ENCODE results near the gene EAPP. TPM values are rescaled to one million over a fixed set of nuclear protein-coding genes. Genes with fewer than 3 reads are reported as not detected.
"Not testable (repeated sequence)": the region's sequence is repeated elsewhere in the genome, so short reads cannot be mapped to it uniquely, and the experiment has no call there.

The EAPP gene
- total RNA-seq, 1 experiment from 2014 or later: 35.0 TPM

DNA sequence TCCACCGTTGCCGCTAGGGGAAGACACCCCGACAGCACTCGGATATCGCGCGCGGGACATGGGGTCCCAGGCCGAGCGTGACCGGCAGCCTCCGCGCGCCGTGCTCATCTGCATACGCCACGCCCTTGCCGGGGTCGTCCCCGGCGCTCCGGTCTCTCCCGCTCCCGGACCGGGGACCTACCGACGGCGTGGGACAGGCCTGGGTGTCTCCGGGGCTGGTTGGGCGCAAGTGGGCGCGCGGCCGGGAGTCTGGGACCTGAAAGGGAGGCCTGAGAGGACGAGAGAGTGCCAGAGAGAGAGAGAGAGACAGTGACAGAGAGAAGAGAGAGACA, 17.0 kb upstream of the EAPP start:
- H3K56ac ChIP-seq (ENCODE audit: insufficient read length, low read depth, low read length); H3K18ac ChIP-seq (ENCODE audit: insufficient read length, low read depth, low read length); H4K91ac ChIP-seq (ENCODE audit: insufficient read length, low read depth, low read length); H3T11ph ChIP-seq (ENCODE audit: low read length); H3K79me2 ChIP-seq (ENCODE audit: insufficient read depth, low read length); H2BK20ac ChIP-seq (ENCODE audit: low read depth, low read length, poor library complexity, severe bottlenecking); H3K27ac Mint-ChIP-seq; H3K9me3 ChIP-seq (ENCODE audit: control insufficient read depth, low read depth, low read length); H3K23me2 ChIP-seq (ENCODE audit: insufficient read length, low read depth, low read length, poor library complexity, severe bottlenecking); H4K8ac ChIP-seq (replicated peaks; ENCODE audit: insufficient read length, low read depth, low read length); H2BK15ac ChIP-seq (ENCODE audit: low read depth, low read length); H2BK12ac ChIP-seq (ENCODE audit: insufficient read length, low read depth, low read length); H4K5ac ChIP-seq (ENCODE audit: insufficient read length, low read depth, low read length); H2AK5ac ChIP-seq (ENCODE audit: insufficient read length, low read length); H3K23ac ChIP-seq (ENCODE audit: insufficient read length, low read depth, low read length); H2BK5ac ChIP-seq (ENCODE audit: insufficient read length, low read length); H2BK120ac ChIP-seq (ENCODE audit: low read depth, low read length, poor library complexity, severe bottlenecking); DNase-seq; H3K14ac ChIP-seq (ENCODE audit: insufficient read depth, low read length); H3K36me3 Mint-ChIP-seq (ENCODE audit: insufficient read depth in 1 of 3, low read depth in 3 of 3); H3K9ac ChIP-seq (ENCODE audit: extremely low read depth, insufficient read length, low read length); H4K20me1 ChIP-seq (ENCODE audit: control insufficient read depth, insufficient read depth, insufficient read length); H3K27me3 ChIP-seq (ENCODE audit: insufficient read depth, low read length); H3K79me1 ChIP-seq (ENCODE audit: insufficient read depth, low read depth, low read length, poor library complexity, severe bottlenecking); H2AFZ ChIP-seq (ENCODE audit: low read length); H3K4me3 Mint-ChIP-seq; H3K27me3 Mint-ChIP-seq (ENCODE audit: low read depth); H3K9me3 Mint-ChIP-seq; H3K4ac ChIP-seq (ENCODE audit: low read depth, low read length); H3K4me1 ChIP-seq (ENCODE audit: insufficient read depth, low read length); H3K27ac ChIP-seq (ENCODE audit: insufficient read length, low read depth, low read length); H3K4me2 ChIP-seq (ENCODE audit: insufficient read depth, insufficient read length, low read length): not testable (repeated sequence)
- H3K4me1 Mint-ChIP-seq: peaks cover 9 to 10% of the 10 kb centered on the region in 2 experiments
- WGBS (ENCODE audit: extremely low coverage, insufficient read length, low lambda C conversion rate): no CpG with 5 or more reads among the region's 35 CpGs

DNA sequence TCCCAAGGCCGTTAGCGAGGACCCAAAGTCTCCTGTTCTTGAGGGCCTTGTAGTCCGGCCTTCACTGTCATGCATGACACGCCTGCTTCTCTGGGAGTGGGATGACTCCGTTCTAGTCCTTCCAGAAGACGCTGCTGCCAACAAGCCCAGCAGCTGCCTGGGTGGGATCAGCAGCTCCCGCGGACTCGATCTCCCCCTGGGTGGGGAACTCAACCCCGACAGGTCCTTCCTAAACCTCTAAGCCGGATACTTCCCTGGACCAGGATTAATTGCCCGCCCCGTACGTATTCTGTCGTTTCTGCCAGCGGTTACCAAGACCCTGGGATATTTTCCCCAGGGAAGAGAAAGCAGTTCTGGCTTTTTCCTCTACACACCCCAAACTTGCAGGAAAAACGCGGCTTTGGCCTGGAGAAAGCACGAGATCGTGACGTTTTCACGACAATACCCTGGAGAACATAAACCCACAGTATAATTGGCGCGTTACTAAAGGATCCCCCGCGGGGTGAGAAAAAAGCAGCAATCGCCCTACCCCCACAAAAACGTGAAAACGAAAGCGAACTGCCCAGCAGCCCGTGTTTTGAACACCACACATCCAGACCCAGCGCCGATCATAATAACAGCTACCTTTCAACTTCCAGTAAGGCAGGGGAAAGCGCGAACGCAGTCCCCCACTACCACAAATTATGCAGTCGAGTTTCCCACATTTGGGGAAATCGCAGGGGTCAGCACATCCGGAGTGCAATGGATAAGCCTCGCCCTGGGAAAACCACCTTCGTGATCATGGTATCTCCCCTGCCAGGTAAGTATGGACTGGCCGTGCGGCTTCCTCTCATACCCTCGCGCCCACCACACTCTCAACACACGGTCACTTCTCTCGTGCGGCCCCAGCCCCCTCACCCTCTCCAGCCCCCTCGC, 16.3 kb upstream of the EAPP start:
- H3K14ac ChIP-seq (ENCODE audit: insufficient read depth, low read length); H3K36me3 Mint-ChIP-seq (ENCODE audit: insufficient read depth in 1 of 3, low read depth in 3 of 3); H2BK120ac ChIP-seq (ENCODE audit: low read depth, low read length, poor library complexity, severe bottlenecking); H2BK12ac ChIP-seq (ENCODE audit: insufficient read length, low read depth, low read length); H2AK5ac ChIP-seq (ENCODE audit: insufficient read length, low read length); H3K4ac ChIP-seq (ENCODE audit: low read depth, low read length); H3K4me2 ChIP-seq (ENCODE audit: insufficient read depth, insufficient read length, low read length); H3K9me3 Mint-ChIP-seq; H2BK5ac ChIP-seq (ENCODE audit: insufficient read length, low read length); H4K91ac ChIP-seq (ENCODE audit: insufficient read length, low read depth, low read length); H2BK20ac ChIP-seq (ENCODE audit: low read depth, low read length, poor library complexity, severe bottlenecking); H4K5ac ChIP-seq (ENCODE audit: insufficient read length, low read depth, low read length); H3K27ac ChIP-seq (ENCODE audit: insufficient read length, low read depth, low read length); H3K4me3 Mint-ChIP-seq; H3K27me3 Mint-ChIP-seq (ENCODE audit: low read depth); H3K23me2 ChIP-seq (ENCODE audit: insufficient read length, low read depth, low read length, poor library complexity, severe bottlenecking); H3K79me2 ChIP-seq (ENCODE audit: insufficient read depth, low read length); H3T11ph ChIP-seq (ENCODE audit: low read length); H2BK15ac ChIP-seq (ENCODE audit: low read depth, low read length); H3K56ac ChIP-seq (ENCODE audit: insufficient read length, low read depth, low read length); H3K4me1 ChIP-seq (ENCODE audit: insufficient read depth, low read length); DNase-seq; H3K9me3 ChIP-seq (ENCODE audit: control insufficient read depth, low read depth, low read length); H4K8ac ChIP-seq (replicated peaks; ENCODE audit: insufficient read length, low read depth, low read length); H3K27ac Mint-ChIP-seq; H3K9ac ChIP-seq (ENCODE audit: extremely low read depth, insufficient read length, low read length); H3K27me3 ChIP-seq (ENCODE audit: insufficient read depth, low read length); H3K23ac ChIP-seq (ENCODE audit: insufficient read length, low read depth, low read length); H4K20me1 ChIP-seq (ENCODE audit: control insufficient read depth, insufficient read depth, insufficient read length); H3K18ac ChIP-seq (ENCODE audit: insufficient read length, low read depth, low read length); H3K79me1 ChIP-seq (ENCODE audit: insufficient read depth, low read depth, low read length, poor library complexity, severe bottlenecking); H2AFZ ChIP-seq (ENCODE audit: low read length): not testable (repeated sequence)
- peaks cover 9 to 10% of the 10 kb centered on the region in 2 experiments for H3K4me1 Mint-ChIP-seq
- WGBS (ENCODE audit: extremely low coverage, insufficient read length, low lambda C conversion rate): no CpG with 5 or more reads among the region's 49 CpGs

All from H9 (cell line).